WERI-Rb-1 (cell line): ENCODE measurements around the gene MYL10.

Experiments used
- DNase-seq: peaks from one replicate; pipeline ENCODE4 v3.0.0-alpha.2; 2020
- H3K27ac ChIP-seq: fragments of 250-450 bp; sonication (Bioruptor Pico); 2 replicates; pipeline ENCODE4 v1.5.1; 2020; ENCODE audit warnings: mild to moderate bottlenecking, moderate library complexity
- H3K27me3 ChIP-seq: fragments of 250-450 bp; sonication (Bioruptor Pico); 2 replicates; pipeline ENCODE4 v1.5.1; 2021; ENCODE audit warnings: mild to moderate bottlenecking, low read depth, moderate library complexity; ENCODE audit not compliant: insufficient read depth, severe bottlenecking
- H3K36me3 ChIP-seq: fragments of 250-450 bp; sonication (Bioruptor Pico); 2 replicates; pipeline ENCODE4 v1.5.1; 2020; ENCODE audit warnings: mild to moderate bottlenecking, moderate library complexity
- H3K4me3 ChIP-seq: 2 replicates; pipeline ENCODE4 v1.5.1; 2011; ENCODE audit warnings: low read depth, mild to moderate bottlenecking, control low read depth, low read length
- H3K9me3 ChIP-seq: fragments of 250-450 bp; sonication (Bioruptor Pico); 2 replicates; pipeline ENCODE4 v1.5.1; 2021; ENCODE audit warnings: mild to moderate bottlenecking, moderate library complexity; ENCODE audit not compliant: severe bottlenecking
- TF ChIP-seq, protein P1 (sequence below): IDR thresholded peaks from 2 replicates; pipeline ENCODE4 v1.5.1; 2011; ENCODE audit warnings: low read depth, mild to moderate bottlenecking, control low read depth, inconsistent platforms, low read length

The MYL10 gene

GRCh38 chr7:101595246-101595645, 33.9 kb downstream of the MYL10 start:
- DNase-seq, result no peak

GRCh38 chr7:101594790-101595189, 34.3 kb downstream of the MYL10 start:
- Histone ChIP-seq H3K4me3 (no peak overlapping the region), H3K9me3 (no peaks in the 10 kb centered on the region), H3K27me3 (no peaks in the 10 kb centered on the region), H3K27ac (no peak overlapping the region), H3K36me3 (no peaks in the 10 kb centered on the region)
- no peak for DNase-seq
- TF ChIP-seq, protein P1, sequence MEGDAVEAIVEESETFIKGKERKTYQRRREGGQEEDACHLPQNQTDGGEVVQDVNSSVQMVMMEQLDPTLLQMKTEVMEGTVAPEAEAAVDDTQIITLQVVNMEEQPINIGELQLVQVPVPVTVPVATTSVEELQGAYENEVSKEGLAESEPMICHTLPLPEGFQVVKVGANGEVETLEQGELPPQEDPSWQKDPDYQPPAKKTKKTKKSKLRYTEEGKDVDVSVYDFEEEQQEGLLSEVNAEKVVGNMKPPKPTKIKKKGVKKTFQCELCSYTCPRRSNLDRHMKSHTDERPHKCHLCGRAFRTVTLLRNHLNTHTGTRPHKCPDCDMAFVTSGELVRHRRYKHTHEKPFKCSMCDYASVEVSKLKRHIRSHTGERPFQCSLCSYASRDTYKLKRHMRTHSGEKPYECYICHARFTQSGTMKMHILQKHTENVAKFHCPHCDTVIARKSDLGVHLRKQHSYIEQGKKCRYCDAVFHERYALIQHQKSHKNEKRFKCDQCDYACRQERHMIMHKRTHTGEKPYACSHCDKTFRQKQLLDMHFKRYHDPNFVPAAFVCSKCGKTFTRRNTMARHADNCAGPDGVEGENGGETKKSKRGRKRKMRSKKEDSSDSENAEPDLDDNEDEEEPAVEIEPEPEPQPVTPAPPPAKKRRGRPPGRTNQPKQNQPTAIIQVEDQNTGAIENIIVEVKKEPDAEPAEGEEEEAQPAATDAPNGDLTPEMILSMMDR, result no peak

More at GRCh38 chr7:101595246-101595645, 33.9 kb downstream of the MYL10 start:
- H3K36me3 ChIP-seq, result no peaks in the 10 kb centered on the region
- no peaks in the 10 kb centered on the region for H3K9me3 ChIP-seq
- no peaks in the 10 kb centered on the region for H3K27me3 ChIP-seq
- TF ChIP-seq, protein P1, result no peak
- H3K27ac ChIP-seq, result no peak overlapping the region
- no peak overlapping the region for H3K4me3 ChIP-seq

DNA sequence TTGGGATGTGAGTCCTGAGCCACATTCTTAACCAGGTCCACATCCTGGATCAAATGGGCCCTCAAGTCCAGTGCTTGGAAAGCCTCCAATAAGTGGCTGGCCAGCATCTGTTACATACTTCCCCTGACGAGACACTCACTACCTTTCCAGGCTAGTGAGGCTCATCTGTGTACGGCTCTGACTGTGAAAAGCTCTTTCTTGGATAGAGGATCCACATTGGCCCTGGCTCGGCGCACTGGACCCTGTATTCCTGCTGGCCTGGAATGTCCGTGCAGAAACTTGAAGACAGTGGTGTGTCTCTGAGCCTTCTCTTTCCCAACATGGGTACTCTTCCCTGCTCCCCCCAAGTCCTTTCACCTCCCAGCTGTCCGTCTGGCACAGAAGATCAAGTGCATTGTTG, 35.5 kb downstream of the MYL10 start:
- DNase-seq, result no peak
- Histone ChIP-seq H3K27me3 (no peaks in the 10 kb centered on the region), H3K9me3 (no peaks in the 10 kb centered on the region)

DNA sequence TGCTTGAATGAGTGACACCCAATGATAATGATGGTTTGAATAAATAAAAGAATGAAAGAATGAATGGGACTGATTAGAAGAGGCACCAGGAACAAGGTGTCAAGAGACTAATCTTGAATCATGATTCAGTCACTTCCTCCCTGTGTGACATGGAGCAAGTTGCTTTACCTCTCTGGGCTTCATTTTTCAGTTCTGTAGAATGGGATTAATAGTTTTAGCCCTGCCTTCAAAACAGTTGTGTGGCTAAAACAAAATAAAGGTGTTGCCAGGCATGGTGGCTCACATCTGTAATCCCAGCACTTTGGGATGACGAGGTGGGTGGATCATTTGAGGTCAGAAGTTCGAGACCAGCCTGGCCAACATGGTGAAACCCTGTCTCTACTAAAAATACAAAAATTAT, 37.6 kb downstream of the MYL10 start:
- TF ChIP-seq, protein P1, result no peak
- Histone ChIP-seq H3K4me3 (no peak overlapping the region), H3K9me3 (no peaks in the 10 kb centered on the region), H3K27ac (no peak overlapping the region), H3K36me3 (no peaks in the 10 kb centered on the region), H3K27me3 (no peaks in the 10 kb centered on the region)
- DNase-seq, result no peak

More for the DNA sequence above, 35.5 kb downstream of the MYL10 start:
- H3K36me3 ChIP-seq, result no peaks in the 10 kb centered on the region
- no peak overlapping the region for H3K27ac ChIP-seq
- no peak overlapping the region for H3K4me3 ChIP-seq
- TF ChIP-seq, protein P1, result no peak

GRCh38 chr7:101590663-101591435, 38.2 kb downstream of the MYL10 start:
- no peaks in the 10 kb centered on the region for H3K9me3 ChIP-seq
- H3K27me3 ChIP-seq, result no peaks in the 10 kb centered on the region
- TF ChIP-seq, protein P1, result no peak
- DNase-seq, result no peak
- no peak overlapping the region for H3K27ac ChIP-seq
- no peak overlapping the region for H3K4me3 ChIP-seq
- no peaks in the 10 kb centered on the region for H3K36me3 ChIP-seq
